HK-2 (cell line): ENCODE data around the gene DNAAF2.
"Not testable (repeated sequence)": the region's sequence is repeated elsewhere in the genome, so short reads cannot be mapped to it uniquely, and the experiment has no call there.

Experiments
- DNase-seq: peaks from one replicate; pipeline ENCODE4 v3.0.0-alpha.2; 2018; ENCODE audit not compliant: unreplicated experiment

The DNAAF2 gene

GRCh38 chr14:49622022-49622607 lies 12.9 kb downstream of the DNAAF2 start:
- DNase-seq, result no peak

GRCh38 chr14:49621114-49621881 lies 13.7 kb downstream of the DNAAF2 start:
- peak; percentile 63 for DNase-seq

GRCh38 chr14:49620182-49621113 lies 14.6 kb downstream of the DNAAF2 start, which contains the start of the genes MGAT2 and RPL36AL:
Gene MGAT2, plus strand, starts transcription at chr14:49620799. Its CDS starts 470 bp downstream, at chr14:49621269.
Gene RPL36AL, minus strand, starts transcription at chr14:49620626. Its CDS starts 1,522 bp downstream, at chr14:49619104.
- DNase-seq, result peak; percentile 99

- DNase-seq, result no peak
Measured at GRCh38 chr14:49619730-49620129, 15.3 kb downstream of the DNAAF2 start.

- not testable (repeated sequence) for DNase-seq
Measured at GRCh38 chr14:49619273-49619672, 15.8 kb downstream of the DNAAF2 start.

- no peak for DNase-seq
Measured at GRCh38 chr14:49617852-49618519, 17.1 kb downstream of the DNAAF2 start.

GRCh38 chr14:49615776-49616175 lies 19.3 kb downstream of the DNAAF2 start:
- DNase-seq, result no peak

GRCh38 chr14:49614196-49614595 lies 20.8 kb downstream of the DNAAF2 start:
- DNase-seq, result no peak

GRCh38 chr14:49612671-49613070 lies 22.4 kb downstream of the DNAAF2 start:
- DNase-seq, result no peak

GRCh38 chr14:49612251-49612650 lies 22.8 kb downstream of the DNAAF2 start:
- no peak for DNase-seq

- DNase-seq, result no peak
Measured at GRCh38 chr14:49607583-49607982, 27.5 kb downstream of the DNAAF2 start.

- peak; percentile 90 for DNase-seq
Measured at GRCh38 chr14:49598485-49599300, 36.4 kb downstream of the DNAAF2 start, which contains the start of gene LRR1. Gene LRR1, plus strand, starts transcription at chr14:49598940. Its CDS starts 81 bp downstream, at chr14:49599021.

- DNase-seq, result no peak
Measured at GRCh38 chr14:49598189-49598484, 36.9 kb downstream of the DNAAF2 start.

- no peak for DNase-seq
Measured at GRCh38 chr14:49594347-49595091, 40.5 kb downstream of the DNAAF2 start.

- no peak for DNase-seq
Measured at GRCh38 chr14:49593016-49593415, 42.0 kb downstream of the DNAAF2 start.

GRCh38 chr14:49589387-49589786 lies 45.7 kb downstream of the DNAAF2 start:
- DNase-seq, result no peak

- peak; percentile 33 for DNase-seq
Measured at GRCh38 chr14:49586673-49587460, 48.2 kb downstream of the DNAAF2 start.

GRCh38 chr14:49585803-49586672 lies 49.0 kb downstream of the DNAAF2 start, which contains the start of gene RPS29:
Gene RPS29, minus strand, starts transcription at chr14:49586380. Its CDS starts 34 bp downstream, at chr14:49586346.
- DNase-seq, result peak; percentile 99
